ES-I3 (cell line): Measurements from ENCODE around the gene TRIM74.
"Not testable (repeated sequence)": the region's sequence is repeated elsewhere in the genome, so short reads cannot be mapped to it uniquely, and the experiment has no call there.

Source experiments
- H3K36me3 ChIP-seq: 2 replicates; pipeline ENCODE4 v1.6.1; 2013; ENCODE audit warnings: mild to moderate bottlenecking, low read length, control low read depth, moderate library complexity; ENCODE audit not compliant: insufficient read depth
- H3K4me1 ChIP-seq: 2 replicates; pipeline ENCODE4 v1.6.1; 2013; ENCODE audit warnings: mild to moderate bottlenecking, control low read depth, low read length; ENCODE audit not compliant: insufficient read depth
- H3K9ac ChIP-seq: 2 replicates; pipeline ENCODE4 v1.6.1; 2013; ENCODE audit warnings: low read depth, mild to moderate bottlenecking, low read length, moderate library complexity
- H3K9me3 ChIP-seq: 2 replicates; pipeline ENCODE4 v1.6.1; 2013; ENCODE audit warnings: mild to moderate bottlenecking, low read length, moderate library complexity; ENCODE audit not compliant: control insufficient read depth, insufficient read depth

The TRIM74 gene

GRCh38 chr7:72968980-72969516 is at the start of gene TRIM74:
TSS of gene TRIM74 (minus strand) at chr7:72969466. CDS start at chr7:72966157, 3,309 bp downstream.
- not testable (repeated sequence) for H3K9me3 ChIP-seq, H3K36me3 ChIP-seq, H3K9ac ChIP-seq, H3K4me1 ChIP-seq

GRCh38 chr7:73006491-73006890 is 37.2 kb upstream of the TRIM74 start:
- not testable (repeated sequence) for H3K4me1 ChIP-seq, H3K9me3 ChIP-seq, H3K36me3 ChIP-seq
- H3K9ac ChIP-seq: peak overlapping the region; percentile 5; the same call in 1 of the 2 replicates

GRCh38 chr7:73005693-73006447 is 36.6 kb upstream of the TRIM74 start:
- H3K4me1 ChIP-seq, H3K9me3 ChIP-seq: not testable (repeated sequence)
- H3K9ac ChIP-seq: peak overlapping the region; percentile 80

GRCh38 chr7:73005356-73005692 is 36.1 kb upstream of the TRIM74 start:
- H3K36me3 ChIP-seq, H3K4me1 ChIP-seq, H3K9me3 ChIP-seq: not testable (repeated sequence)
- H3K9ac ChIP-seq: peak overlapping the region; percentile 48; the same call in 1 of the 2 replicates

More at GRCh38 chr7:73005693-73006447, 36.6 kb upstream of the TRIM74 start:
- not testable (repeated sequence) for H3K36me3 ChIP-seq

GRCh38 chr7:72997887-72998468 is 28.7 kb upstream of the TRIM74 start:
- H3K9ac ChIP-seq, H3K4me1 ChIP-seq, H3K9me3 ChIP-seq, H3K36me3 ChIP-seq: not testable (repeated sequence)

GRCh38 chr7:72997447-72997846 is 28.2 kb upstream of the TRIM74 start:
- H3K36me3 ChIP-seq: not testable (repeated sequence)

GRCh38 chr7:72995484-72995883 is 26.2 kb upstream of the TRIM74 start:
- H3K36me3 ChIP-seq, H3K4me1 ChIP-seq, H3K9ac ChIP-seq, H3K9me3 ChIP-seq: not testable (repeated sequence)

More at GRCh38 chr7:72997447-72997846, 28.2 kb upstream of the TRIM74 start:
- H3K4me1 ChIP-seq, H3K9me3 ChIP-seq, H3K9ac ChIP-seq: not testable (repeated sequence)

- not testable (repeated sequence) for H3K36me3 ChIP-seq, H3K9me3 ChIP-seq, H3K4me1 ChIP-seq, H3K9ac ChIP-seq
Observed at GRCh38 chr7:72990146-72990913, 21.1 kb upstream of the TRIM74 start.

- not testable (repeated sequence) for H3K4me1 ChIP-seq, H3K9ac ChIP-seq, H3K9me3 ChIP-seq, H3K36me3 ChIP-seq
Observed at GRCh38 chr7:72982084-72982483, 12.8 kb upstream of the TRIM74 start.

- not testable (repeated sequence) for H3K4me1 ChIP-seq, H3K9ac ChIP-seq
Observed at GRCh38 chr7:72980382-72980781, 11.1 kb upstream of the TRIM74 start.

GRCh38 chr7:72976434-72976833 is 7.2 kb upstream of the TRIM74 start:
- H3K9me3 ChIP-seq, H3K4me1 ChIP-seq, H3K9ac ChIP-seq, H3K36me3 ChIP-seq: not testable (repeated sequence)

More at GRCh38 chr7:72980382-72980781, 11.1 kb upstream of the TRIM74 start:
- not testable (repeated sequence) for H3K36me3 ChIP-seq, H3K9me3 ChIP-seq

GRCh38 chr7:72975656-72976286 is 6.5 kb upstream of the TRIM74 start:
- not testable (repeated sequence) for H3K9ac ChIP-seq, H3K36me3 ChIP-seq, H3K4me1 ChIP-seq, H3K9me3 ChIP-seq

GRCh38 chr7:72974781-72975180 is 5.5 kb upstream of the TRIM74 start:
- H3K36me3 ChIP-seq, H3K9me3 ChIP-seq, H3K4me1 ChIP-seq, H3K9ac ChIP-seq: not testable (repeated sequence)

- H3K9me3 ChIP-seq, H3K4me1 ChIP-seq, H3K9ac ChIP-seq, H3K36me3 ChIP-seq: not testable (repeated sequence)
Observed at GRCh38 chr7:72971505-72971904, 2.2 kb upstream of the TRIM74 start.
